ENCODE results near the gene RTN1. TPM values are rescaled to one million over a fixed set of nuclear protein-coding genes. Genes with fewer than 3 reads are reported as not detected.

The RTN1 gene
- total RNA-seq, 1 donor from 2014 or later = not detected

DNA sequence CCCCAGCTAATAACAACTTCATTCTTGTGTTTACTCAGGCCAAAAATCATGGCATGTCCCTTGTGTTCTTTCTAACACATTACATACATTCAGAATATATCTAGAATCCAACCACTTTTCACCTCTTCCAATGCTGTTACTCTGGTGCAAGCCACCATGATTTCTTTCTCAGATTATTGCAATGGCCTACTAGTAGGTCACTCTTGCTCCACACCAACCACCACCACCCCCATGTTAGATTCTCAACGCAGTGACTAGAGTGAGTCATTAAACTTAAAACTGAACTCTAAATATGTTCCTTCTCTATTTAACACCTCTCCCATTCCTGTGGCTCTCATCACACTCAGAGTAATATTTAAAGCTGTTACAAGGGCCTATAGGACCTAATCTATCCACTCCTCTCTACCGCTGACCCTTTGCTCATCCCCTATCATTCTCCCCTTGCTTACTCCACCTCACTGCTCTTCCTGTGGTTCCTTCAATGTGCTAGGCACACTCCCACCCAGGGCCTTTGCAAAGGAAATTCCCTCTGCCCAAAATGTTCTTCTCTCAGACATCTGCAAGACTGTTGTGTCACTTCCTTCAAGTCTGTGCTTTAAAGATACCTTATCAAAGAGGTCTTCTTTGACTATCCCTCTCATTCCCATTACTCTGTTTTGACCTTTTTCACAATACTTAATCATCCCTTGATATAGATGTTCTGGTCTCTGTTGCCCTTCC is 6.6 kb downstream of the RTN1 start:
- Histone ChIP-seq H3K36me3 (ENCODE audit: control insufficient read depth, insufficient read depth, low read length) (no peaks in the 10 kb centered on the region), H3K27me3 (ENCODE audit: control insufficient read depth, insufficient read depth, low read length) (peaks cover under 1% of the 10 kb centered on the region), H3K4me3 (ENCODE audit: low read depth, low read length) (no peak overlapping the region)
- DNase-seq (ENCODE audit: low read depth) (no peak), FAIRE-seq (no peak)
- no peak for TF ChIP-seq CTCF (IDR thresholded peaks at IDR 0.05; ENCODE audit: insufficient read depth, low read length, severe bottlenecking)

DNA sequence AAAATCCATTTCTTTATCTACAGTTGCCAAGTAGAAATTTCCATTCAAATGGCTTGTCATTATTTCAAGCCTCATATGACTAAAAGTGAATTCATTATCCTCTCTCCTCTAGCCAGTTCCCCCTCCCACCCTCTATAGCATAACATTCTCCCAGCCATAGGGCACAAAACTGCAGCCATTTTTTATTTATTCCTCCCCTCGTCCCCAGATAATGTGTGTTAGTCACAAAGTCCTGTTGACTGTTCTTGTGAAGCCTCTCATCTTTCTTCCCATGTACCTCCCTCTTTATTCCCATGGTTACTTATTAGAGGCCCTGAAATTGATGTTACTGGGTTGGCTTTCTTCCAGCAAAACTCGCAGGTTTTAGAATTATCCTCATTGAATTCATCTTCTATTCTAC is 13.2 kb downstream of the RTN1 start:
- TF ChIP-seq CTCF (IDR thresholded peaks at IDR 0.05; ENCODE audit: insufficient read depth, low read length, severe bottlenecking) = no peak
- Histone ChIP-seq H3K4me3 (ENCODE audit: low read depth, low read length) (no peak overlapping the region), H3K27me3 (ENCODE audit: control insufficient read depth, insufficient read depth, low read length) (no peaks in the 10 kb centered on the region), H3K36me3 (ENCODE audit: control insufficient read depth, insufficient read depth, low read length) (no peaks in the 10 kb centered on the region)
- no peak for DNase-seq (ENCODE audit: low read depth)
- FAIRE-seq = no peak

GRCh38 chr14:59852350-59852749 is 18.2 kb downstream of the RTN1 start:
- no peaks in the 10 kb centered on the region for H3K27me3 ChIP-seq (ENCODE audit: control insufficient read depth, insufficient read depth, low read length)
- TF ChIP-seq CTCF (IDR thresholded peaks at IDR 0.05; ENCODE audit: insufficient read depth, low read length, severe bottlenecking) = no peak
- H3K4me3 ChIP-seq (ENCODE audit: low read depth, low read length) = no peak overlapping the region
- no peaks in the 10 kb centered on the region for H3K36me3 ChIP-seq (ENCODE audit: control insufficient read depth, insufficient read depth, low read length)
- FAIRE-seq (no peak), DNase-seq (ENCODE audit: low read depth) (no peak)

- no peak for DNase-seq (ENCODE audit: low read depth)
- TF ChIP-seq CTCF (IDR thresholded peaks at IDR 0.05; ENCODE audit: insufficient read depth, low read length, severe bottlenecking) = no peak
- Histone ChIP-seq H3K4me3 (ENCODE audit: low read depth, low read length) (no peak overlapping the region), H3K36me3 (ENCODE audit: control insufficient read depth, insufficient read depth, low read length) (no peaks in the 10 kb centered on the region), H3K27me3 (ENCODE audit: control insufficient read depth, insufficient read depth, low read length) (no peaks in the 10 kb centered on the region)
- FAIRE-seq = no peak
Observed at GRCh38 chr14:59850458-59850857, 20.1 kb downstream of the RTN1 start.

DNA sequence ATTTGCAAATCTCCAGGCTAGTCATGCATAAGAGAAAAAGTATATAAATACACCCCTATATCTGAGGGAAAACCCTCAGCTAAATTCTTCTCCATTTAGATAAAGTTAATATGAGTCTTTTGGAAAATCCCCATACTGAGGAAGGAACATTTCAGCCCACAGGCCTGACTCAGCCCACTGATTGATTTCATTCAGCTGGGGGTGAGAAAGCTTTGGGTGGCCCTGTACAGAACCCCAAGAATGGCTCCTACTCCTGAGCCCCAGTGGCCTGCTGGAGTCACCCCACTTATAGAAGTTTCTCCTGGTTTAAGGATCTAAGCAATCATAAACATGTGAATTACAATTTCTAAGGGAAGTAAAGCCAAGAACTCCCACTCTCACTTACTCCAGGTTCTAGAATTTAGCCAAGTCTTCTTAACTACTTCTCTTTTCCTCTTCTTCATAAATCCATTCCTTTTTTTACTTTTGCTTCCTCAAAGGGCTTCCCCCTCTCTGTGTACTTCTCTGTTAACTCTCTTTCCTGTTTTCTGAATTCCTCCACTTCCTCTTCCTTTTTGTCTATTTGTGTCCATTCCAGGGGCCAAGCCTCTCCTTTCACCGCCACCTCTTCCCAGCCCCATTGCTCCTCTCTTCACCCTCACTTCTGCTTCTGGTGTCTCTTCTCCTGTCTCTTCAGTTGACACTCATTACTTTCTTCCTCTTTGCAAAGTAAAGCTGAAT is 21.0 kb downstream of the RTN1 start:
- FAIRE-seq (no peak), DNase-seq (ENCODE audit: low read depth) (no peak)
- no peaks in the 10 kb centered on the region for H3K27me3 ChIP-seq (ENCODE audit: control insufficient read depth, insufficient read depth, low read length)
- no peak overlapping the region for H3K4me3 ChIP-seq (ENCODE audit: low read depth, low read length)
- no peaks in the 10 kb centered on the region for H3K36me3 ChIP-seq (ENCODE audit: control insufficient read depth, insufficient read depth, low read length)
- TF ChIP-seq CTCF (IDR thresholded peaks at IDR 0.05; ENCODE audit: insufficient read depth, low read length, severe bottlenecking) = no peak
